A549 treated with CORT108297 at 1 μM for 4 hours (cell line): Measurements from ENCODE around the gene ERFL. TPM values are rescaled to one million over a fixed set of nuclear protein-coding genes. Genes with fewer than 3 reads are reported as not detected.

Source experiments
- total RNA-seq: library from RNA; stranded (reverse); fragments of 200-300 nt; extraction: Qiagen RNA extraction; gene quantifications from 5 replicates; pipeline ENCODE4 v1.2.3, GENCODE V29; 2022

Gene ERFL
- 0.25 to 0.35 TPM (median 0.32 TPM) in 5 replicates for total RNA-seq

DNA sequence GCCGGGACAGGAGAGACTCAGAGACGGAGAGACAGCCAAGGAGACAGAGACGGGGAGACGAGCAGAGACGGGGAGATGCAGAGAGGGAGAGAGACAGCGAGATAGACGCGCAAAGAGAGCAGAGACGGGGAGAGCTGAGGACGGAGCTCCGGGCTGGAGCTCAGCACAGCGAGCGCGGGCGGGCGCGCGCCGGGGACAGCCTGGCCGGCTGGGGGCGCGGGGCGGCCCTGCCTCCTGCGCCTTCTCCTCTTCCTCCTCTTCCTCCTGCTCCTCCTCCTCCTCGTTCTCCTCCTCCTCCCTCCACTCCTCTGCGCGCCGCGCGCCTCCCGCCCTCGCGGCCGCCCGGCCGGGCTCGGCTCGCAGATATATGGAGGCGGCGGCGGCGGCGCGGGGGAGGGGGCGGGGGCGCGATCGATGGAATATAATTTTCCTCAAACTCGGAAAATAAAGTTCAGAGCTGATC lies at the start of gene ERFL:
TSS of gene ERFL (minus strand) at position 229 of the 463 bp plus-strand sequence. CDS start 15,530 bp downstream, outside the sequence.

DNA sequence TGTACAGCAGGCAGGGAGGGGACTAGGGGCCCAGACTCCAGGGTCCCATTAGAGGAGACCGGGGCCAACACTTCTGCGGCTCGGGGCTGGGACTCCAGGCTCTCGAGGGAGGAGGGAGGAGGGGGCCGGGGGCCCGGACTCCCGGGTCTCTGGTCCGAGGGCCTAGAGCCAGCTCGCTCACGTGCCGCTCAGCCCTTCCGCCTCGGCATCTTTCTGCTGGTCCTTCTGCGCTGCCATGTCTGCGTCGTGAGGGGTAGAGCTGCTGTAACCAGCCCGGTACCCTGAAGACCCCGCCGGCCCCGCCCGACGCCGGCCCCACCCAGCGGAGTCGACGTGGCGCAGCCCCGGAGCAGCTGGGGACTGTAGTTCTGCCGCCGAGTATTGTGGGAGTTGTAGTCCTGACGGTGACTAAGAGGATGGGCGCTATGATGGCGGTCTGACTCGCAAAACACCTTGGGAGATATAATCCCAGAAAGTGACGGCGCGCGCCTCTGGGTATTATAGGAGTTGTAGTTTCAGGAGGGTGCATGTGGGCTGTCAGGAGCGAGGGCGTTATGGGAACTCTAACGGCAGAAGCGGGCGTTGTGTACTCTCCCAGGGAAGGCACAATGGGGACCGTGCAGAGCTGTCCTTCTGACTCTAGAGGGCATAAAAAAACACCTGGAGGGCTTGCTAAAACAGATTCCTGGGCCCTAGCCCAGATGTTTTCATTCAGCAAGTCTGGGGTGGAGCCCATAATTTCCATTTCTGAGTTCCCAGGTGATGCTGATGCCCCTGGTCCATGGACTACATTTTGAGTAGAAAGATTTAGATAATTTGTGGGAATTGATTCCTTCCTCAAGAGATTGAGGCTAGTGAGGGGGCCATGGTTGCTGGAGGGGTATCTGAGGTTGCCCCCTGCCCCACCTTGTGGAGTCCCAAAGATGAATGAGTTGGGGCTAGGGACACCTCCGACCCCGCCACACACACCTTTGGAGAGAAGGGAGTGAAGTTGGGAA lies 31.1 kb upstream of the ERFL start, which contains the start of gene RABAC1:
TSS of gene RABAC1 (minus strand) at position 266 of the 998 bp plus-strand sequence. CDS start at position 237, 29 bp downstream.

DNA sequence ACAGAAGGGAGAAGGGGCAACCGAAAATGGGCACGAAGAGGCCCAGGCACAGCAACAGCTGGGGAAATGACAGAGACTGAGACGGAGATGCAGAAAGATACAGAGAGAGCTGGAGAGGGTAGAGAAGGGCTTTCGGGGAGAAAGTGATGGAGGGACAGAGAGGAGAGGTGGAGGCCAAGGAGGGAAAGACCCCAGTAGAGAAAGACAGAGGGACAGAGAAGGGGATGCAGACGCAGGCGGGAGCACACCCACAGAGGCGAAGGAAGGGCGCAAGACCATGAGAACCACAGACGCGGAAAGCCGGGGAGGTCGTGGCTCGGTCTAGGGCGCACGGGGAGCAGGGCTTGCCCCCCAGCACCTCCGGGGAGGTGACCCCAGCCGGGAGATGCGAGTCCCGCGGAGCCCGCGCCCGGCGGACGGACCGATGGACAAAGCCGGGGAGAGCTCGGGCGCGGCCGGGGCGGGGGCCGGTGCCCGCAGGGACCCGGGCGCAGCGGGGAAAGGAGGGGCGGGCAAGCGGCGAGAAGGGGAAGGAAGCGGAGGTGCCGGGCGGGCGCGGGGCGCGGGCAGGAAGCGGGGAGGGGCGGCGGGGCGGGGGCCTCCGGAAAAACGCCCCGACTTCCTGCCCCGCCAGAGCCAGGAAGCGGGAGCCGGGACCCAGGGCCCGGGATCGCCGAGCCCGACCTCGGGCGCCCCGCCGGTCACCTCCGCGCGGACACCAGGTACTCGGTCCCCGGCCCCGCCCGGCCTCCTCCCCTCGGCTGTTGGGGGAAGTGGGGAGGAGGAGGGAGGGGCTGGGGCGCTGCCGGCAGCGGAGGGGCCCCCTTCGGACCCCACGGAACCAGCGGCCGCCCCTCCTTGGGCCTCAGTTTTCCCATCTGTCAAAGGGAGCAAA lies 45.4 kb downstream of the ERFL start, which contains the start of gene ARHGEF1:
TSS of gene ARHGEF1 (plus strand) at position 617 of the 895 bp plus-strand sequence. CDS start 4,899 bp downstream, outside the sequence.

DNA sequence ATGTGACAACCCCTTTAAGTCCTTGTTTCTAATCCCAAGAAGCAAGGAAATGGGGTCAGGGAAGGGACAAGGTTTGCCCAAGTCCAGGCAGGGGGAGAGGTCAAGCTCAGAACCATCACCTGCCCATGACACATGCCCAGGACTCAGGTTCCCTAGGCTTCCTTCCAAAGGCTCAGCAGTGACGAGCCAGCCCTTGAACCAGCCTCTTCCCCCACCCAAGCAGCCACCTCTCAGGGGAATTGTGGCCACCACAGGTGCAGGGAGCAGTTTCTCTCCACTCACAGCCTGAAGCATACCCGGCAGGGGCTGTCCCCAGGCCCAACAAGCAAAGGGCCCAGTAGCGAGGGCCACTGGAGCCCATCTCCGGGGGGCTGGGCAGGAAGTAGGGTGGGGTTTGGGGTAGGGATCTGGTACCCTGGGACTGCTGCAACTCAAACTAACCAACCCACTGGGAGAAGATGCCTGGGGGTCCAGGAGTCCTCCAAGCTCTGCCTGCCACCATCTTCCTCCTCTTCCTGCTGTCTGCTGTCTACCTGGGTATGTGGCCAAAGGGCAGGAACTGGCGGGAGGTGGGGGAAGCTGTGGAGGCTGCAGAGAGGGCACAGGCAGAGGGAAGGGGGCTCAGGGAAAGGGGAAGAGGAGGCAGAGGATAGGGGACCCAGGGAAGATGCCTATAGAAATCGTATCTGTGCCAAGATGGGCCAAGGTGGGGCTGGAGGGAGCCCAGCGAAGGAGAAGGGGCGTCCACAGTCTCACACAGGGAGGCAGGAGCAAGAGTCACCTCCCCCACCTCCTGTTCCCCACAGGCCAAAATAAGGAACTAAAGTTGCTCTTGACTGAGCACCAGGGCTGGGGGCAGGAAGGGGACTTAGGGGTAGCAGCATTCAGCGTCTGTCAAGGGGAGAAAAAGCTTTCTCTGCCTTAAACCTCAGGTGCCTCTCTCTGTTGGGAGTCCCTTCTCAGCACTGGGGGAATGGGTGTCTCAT lies 51.1 kb downstream of the ERFL start, which contains the start of gene CD79A:
TSS of gene CD79A (plus strand) at position 433 of the 986 bp plus-strand sequence. CDS start at position 459, 26 bp downstream.

DNA sequence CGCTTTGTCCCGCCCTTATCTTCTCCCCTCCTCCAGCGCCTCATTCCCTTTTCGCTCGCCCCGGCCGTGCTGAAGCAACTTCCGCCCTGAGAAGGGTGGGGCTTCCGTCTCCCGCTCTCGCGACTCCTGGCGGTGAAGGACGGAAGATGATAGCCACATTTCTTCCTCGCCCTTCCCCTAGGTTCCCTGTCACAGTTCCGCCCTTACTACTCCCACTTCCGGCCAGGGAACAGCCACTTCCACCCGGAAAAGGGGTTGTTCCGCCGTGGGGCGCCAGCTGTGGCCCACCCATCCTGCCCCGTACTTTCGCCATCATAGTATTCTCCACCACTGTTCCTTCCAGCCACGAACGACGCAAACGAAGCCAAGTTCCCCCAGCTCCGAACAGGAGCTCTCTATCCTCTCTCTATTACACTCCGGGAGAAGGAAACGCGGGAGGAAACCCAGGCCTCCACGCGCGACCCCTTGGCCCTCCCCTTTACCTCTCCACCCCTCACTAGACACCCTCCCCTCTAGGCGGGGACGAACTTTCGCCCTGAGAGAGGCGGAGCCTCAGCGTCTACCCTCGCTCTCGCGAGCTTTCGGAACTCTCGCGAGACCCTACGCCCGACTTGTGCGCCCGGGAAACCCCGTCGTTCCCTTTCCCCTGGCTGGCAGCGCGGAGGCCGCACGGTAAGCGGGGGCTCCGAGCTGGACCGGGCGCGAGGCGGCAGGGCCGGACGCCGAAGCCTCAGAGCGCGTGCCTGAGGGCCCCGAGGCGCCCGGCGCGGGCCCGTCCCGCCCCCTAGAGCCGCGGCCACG lies 68.4 kb downstream of the ERFL start, which contains the start of gene RPS19:
TSS of gene RPS19 (plus strand) at position 638 of the 801 bp plus-strand sequence. CDS start 520 bp downstream, outside the sequence.

Other genes starting within 250 kb of the ERFL start
- gene CEACAM7, start 240.2 kb downstream of the ERFL start, total RNA-seq = 0.10 to 0.22 TPM (median 0.12 TPM) in 3 of 5 replicates, not detected in the others
- 1.8 to 2.1 TPM (median 2.1 TPM) in 5 replicates for gene CEACAM5, start 219.8 kb downstream of the ERFL start, total RNA-seq
- gene CEACAM6, start 172.9 kb downstream of the ERFL start, total RNA-seq = 20.1 to 28.5 TPM (median 24.0 TPM) in 5 replicates
- gene CEACAM3, start 131.9 kb downstream of the ERFL start, total RNA-seq = not detected in 5 replicates
- gene LYPD4, start 83.8 kb downstream of the ERFL start, total RNA-seq = not detected in 5 replicates
- gene DMRTC2, start 83.4 kb downstream of the ERFL start, total RNA-seq = not detected in 5 replicates
- 9,141 to 10,549 TPM (median 9,318 TPM) in 5 replicates for gene RPS19, start 68.2 kb downstream of the ERFL start, total RNA-seq
- 0.47 to 1.3 TPM (median 1.0 TPM) in 5 replicates for gene CD79A, start 51.2 kb downstream of the ERFL start, total RNA-seq
- gene ARHGEF1, start 45.3 kb downstream of the ERFL start, total RNA-seq = 75.9 to 131 TPM (median 118 TPM) in 5 replicates
- gene RABAC1, start 30.9 kb upstream of the ERFL start, total RNA-seq = 181 to 291 TPM (median 265 TPM) in 5 replicates
- gene ATP1A3, start 65.8 kb upstream of the ERFL start, total RNA-seq = 3.6 to 5.7 TPM (median 5.3 TPM) in 5 replicates
- gene GRIK5, start 141.8 kb upstream of the ERFL start, total RNA-seq = 0.38 to 0.72 TPM (median 0.58 TPM) in 5 replicates
- 26.8 to 41.0 TPM (median 37.4 TPM) in 5 replicates for gene ZNF574, start 147.7 kb upstream of the ERFL start, total RNA-seq
- gene POU2F2, start 204.0 kb upstream of the ERFL start, total RNA-seq = 0.27 to 0.69 TPM (median 0.58 TPM) in 5 replicates